Spleen (tissue), 11 donors: Measurements from ENCODE around the gene TAS1R1. TPM values are rescaled to one million over a fixed set of nuclear protein-coding genes. Genes with fewer than 3 reads are reported as not detected.

Experiments used
- DNase-seq: peaks from one replicate; pipeline ENCODE4 v3.0.0-alpha.2; 2020
- H3K27ac ChIP-seq, 8 donors: fragments of 200-600 bp; sonication (generic) in 7 of 8; 1 replicate in 4 of 8; 2 replicates in 4 of 8; pipeline versions ENCODE4 v1.5.0 to v1.8.0; 2016 to 2021; ENCODE audit warnings: inconsistent platforms in 4 of 8, mild to moderate bottlenecking in 4 of 8, moderate library complexity in 1 of 8
- H3K27me3 ChIP-seq, 7 donors: fragments of 200-600 bp; sonication (generic) in 6 of 7; replicated peaks in 1 of 7; 1 replicate in 4 of 7; 2 replicates in 3 of 7; pipeline versions ENCODE4 v1.5.0 to v1.8.0; 2016 to 2021; ENCODE audit warnings: inconsistent platforms in 3 of 7, mild to moderate bottlenecking in 1 of 7
- H3K36me3 ChIP-seq, 6 donors: fragments of 200-600 bp; sonication (generic) in 5 of 6; 1 replicate in 4 of 6; 2 replicates in 2 of 6; pipeline versions ENCODE4 v1.5.0 to v1.8.0; 2016 to 2021; ENCODE audit warnings: inconsistent platforms in 2 of 6
- H3K4me1 ChIP-seq, 6 donors: fragments of 200-600 bp; sonication (generic) in 5 of 6; 1 replicate in 3 of 6; 2 replicates in 3 of 6; pipeline versions ENCODE4 v1.5.0 to v1.8.0; 2016 to 2021; ENCODE audit warnings: inconsistent platforms in 3 of 6
- H3K4me3 ChIP-seq, 8 donors: fragments of 200-600 bp; sonication (generic) in 7 of 8; 1 replicate in 4 of 8; 2 replicates in 4 of 8; pipeline versions ENCODE4 v1.5.0 to v1.8.0; 2016 to 2021; ENCODE audit warnings: inconsistent platforms in 4 of 8, mild to moderate bottlenecking in 4 of 8, moderate library complexity in 2 of 8
- H3K9me3 ChIP-seq, 8 donors: fragments of 200-600 bp; sonication (generic) in 7 of 8; 1 replicate in 4 of 8; 2 replicates in 4 of 8; pipeline versions ENCODE4 v1.5.0 to v1.8.0; 2016 to 2021; ENCODE audit warnings: inconsistent platforms in 4 of 8
- POLR2A ChIP-seq, 3 donors: fragments of 450-650 bp; IDR thresholded peaks; one replicate each; pipeline ENCODE4 v1.5.1; 2017; ENCODE audit warnings: antibody characterized with exemption in 3 of 3, mild to moderate bottlenecking in 1 of 3
- POLR2AphosphoS5 ChIP-seq, 3 donors: sonication (generic); formaldehyde crosslinking; IDR thresholded peaks; one replicate each; pipeline ENCODE4 v1.5.1; 2017; ENCODE audit warnings: antibody characterized with exemption in 3 of 3
- WGBS, 5 donors: extraction: QIAGEN DNeasy Blood & Tissue Kit in 3 of 5; methylation state at CpG; one replicate each; pipeline versions ENCODE4 v1.1.5 to v1.1.7; 2013 to 2018; 5-methylcytosine and 5-hydroxymethylcytosine counted together
- intact Hi-C: fragments of 100-400 bp; cut with DNase I; formaldehyde crosslinking; loops from one replicate; pipeline ENCODE4 v1.15.0; 2023; ENCODE audit warnings: low total_unique reads
- polyA plus RNA-seq, 3 donors: library from polyadenylated mRNA; stranded (reverse); fragments of 200-250 nt; gene quantifications; one replicate each; pipeline ENCODE4 v1.2.1, GENCODE V29; 2013
- total RNA-seq, 7 donors: library from RNA; depleted of rRNA in 3 of 7; stranded (reverse); fragments of >200 nt in 3 of 7; fragmentation: NEBNext Ultra II Directional in 4 of 7; extraction: Animal tissue kit (Norgen Biotek cat#: 25700) in 4 of 7; gene quantifications; one replicate each; pipeline versions ENCODE4 v1.1.0 to v1.2.1, GENCODE V29; 2016 to 2021
- TF ChIP-seq, protein P1 (sequence below), 11 experiments: fragments of 200-600 bp in 7 of 11; fragments of 450-650 bp in 4 of 11; sonication (generic) in 4 of 11; IDR thresholded peaks in 8 of 11; conservative IDR thresholded peaks in 3 of 11; 1 replicate in 7 of 11; 2 replicates in 4 of 11; pipeline versions ENCODE4 v1.4.0 to v1.8.0; 2016 to 2021; ENCODE audit warnings: antibody characterized with exemption in 11 of 11, inconsistent platforms in 4 of 11, mild to moderate bottlenecking in 1 of 11
- donor health status: healthy with polysubstance abuse.
- donor health status: DM: no; HTN: no; CAD: no; lungs with moderate emphysema.
- donor health status: DM: no; HTN: no; CAD: no.
- donor health status: Bipolar disorder and iron deficiency.
- donor health status: healthy.
- donor health status: DM: no; HTN: no; CAD: no.
- donor health status: DM: yes; HTN: yes; CAD: no.

The TAS1R1 gene
- total and polyA plus RNA-seq, 10 donors, result 0.09 to 0.88 (median 0.43) TPM

DNA sequence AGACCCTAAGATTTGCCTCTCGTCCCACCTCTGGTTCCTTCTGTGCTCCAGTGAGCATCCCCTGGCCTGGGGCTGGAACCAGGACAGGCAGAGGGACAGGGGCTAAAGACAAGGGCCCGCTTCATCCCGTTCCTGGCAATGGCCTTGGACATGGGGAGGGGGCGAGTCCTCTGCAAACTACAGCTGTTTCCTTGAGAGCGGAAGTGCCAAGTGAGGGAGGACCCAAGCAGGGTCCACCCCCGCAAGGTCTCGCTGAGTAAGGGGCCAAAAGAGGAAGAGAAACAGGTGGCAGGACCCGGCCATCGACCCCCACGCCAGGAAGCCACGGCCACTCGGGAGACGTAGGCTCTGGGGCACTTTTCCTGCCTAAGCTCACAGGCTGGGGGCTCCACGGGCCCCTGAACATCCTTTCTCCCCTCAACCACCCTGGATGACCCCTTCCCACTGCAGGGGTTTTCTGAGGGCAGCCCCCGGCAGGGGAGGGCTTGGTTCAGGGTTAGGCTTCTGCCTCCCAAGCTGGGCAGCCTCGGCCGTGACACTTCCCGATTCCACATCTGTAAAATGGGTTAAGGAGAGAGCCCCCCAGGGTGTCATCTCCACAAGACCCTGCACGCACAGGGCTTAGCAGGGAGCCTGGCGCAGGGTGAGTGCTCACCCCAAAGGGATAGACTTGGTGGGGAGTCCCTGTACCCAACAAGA lies 45.7 kb upstream of the TAS1R1 start:
- H3K27me3 ChIP-seq, result peaks cover 0 to 15% (median 0%) of the 10 kb centered on the region in 7 donors
- H3K36me3 ChIP-seq, result no peaks in the 10 kb centered on the region
- intact Hi-C loops, result no loop called here
- DNase-seq, result no peak
- no peak overlapping the region for H3K27ac ChIP-seq
- H3K9me3 ChIP-seq, result no peaks in the 10 kb centered on the region
- peaks cover 0 to 26% (median 17%) of the 10 kb centered on the region in 6 donors for H3K4me1 ChIP-seq
- H3K4me3 ChIP-seq, result no peak overlapping the region
- TF ChIP-seq POLR2AphosphoS5 (IDR thresholded peaks at IDR 0.05) (peak in 1 of 3 donors; percentile 29), POLR2A (IDR thresholded peaks at IDR 0.05) (no peak)
- WGBS, 5 donors, result 20 to 29% (median 25%) methylated on average over 15 to 20 of the region's 20 CpGs

DNA sequence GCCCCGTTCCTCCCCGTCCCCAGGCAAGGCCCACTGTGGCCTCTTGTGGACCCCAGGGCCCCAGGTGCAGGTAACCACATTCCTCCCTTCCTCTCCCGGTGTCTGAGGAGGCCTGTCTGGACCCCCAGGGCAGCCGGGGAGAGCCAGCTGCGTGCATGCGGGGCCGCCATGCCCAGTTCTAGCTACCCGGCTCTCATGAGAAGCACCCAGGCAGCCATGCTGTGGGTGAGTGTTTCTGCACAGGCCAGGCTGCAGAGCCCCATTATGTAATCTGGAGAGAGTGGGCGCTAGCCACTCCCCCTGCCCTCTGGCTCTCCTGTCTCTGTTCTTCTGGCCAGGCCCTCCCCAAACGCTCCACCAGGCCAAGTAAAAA lies 45.2 kb upstream of the TAS1R1 start:
- WGBS, 5 donors, result 62 to 92% (median 72%) methylated on average over 4 to 10 of the region's 10 CpGs
- intact Hi-C loops, result no loop called here
- DNase-seq, result no peak

DNA sequence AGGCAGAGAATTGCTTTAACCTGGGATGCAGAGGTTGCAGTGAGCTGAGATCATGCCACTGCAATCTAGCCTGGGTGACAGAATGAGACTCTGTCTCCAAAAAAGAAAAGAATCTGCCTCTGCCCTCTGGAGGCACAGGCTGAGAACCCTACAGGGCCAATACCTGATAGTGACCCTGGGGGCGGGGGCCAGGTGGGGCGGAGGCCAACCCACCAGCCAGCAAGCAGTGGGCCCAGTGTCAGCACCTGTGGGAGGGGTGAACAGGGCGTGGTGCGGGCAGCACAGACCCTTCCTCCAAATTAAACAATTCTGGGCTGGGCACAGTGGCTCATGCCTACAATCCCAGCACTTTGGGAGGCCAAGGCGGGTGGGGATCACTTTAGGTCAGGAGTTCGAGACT lies 44.6 kb upstream of the TAS1R1 start:
- Histone ChIP-seq H3K4me3 (no peak overlapping the region), H3K36me3 (no peaks in the 10 kb centered on the region), H3K4me1 (peaks cover 0 to 26% (median 17%) of the 10 kb centered on the region in 6 donors), H3K27me3 (peaks cover 0 to 15% (median 0%) of the 10 kb centered on the region in 7 donors), H3K27ac (no peak overlapping the region), H3K9me3 (no peaks in the 10 kb centered on the region)
- TF ChIP-seq, protein P1, sequence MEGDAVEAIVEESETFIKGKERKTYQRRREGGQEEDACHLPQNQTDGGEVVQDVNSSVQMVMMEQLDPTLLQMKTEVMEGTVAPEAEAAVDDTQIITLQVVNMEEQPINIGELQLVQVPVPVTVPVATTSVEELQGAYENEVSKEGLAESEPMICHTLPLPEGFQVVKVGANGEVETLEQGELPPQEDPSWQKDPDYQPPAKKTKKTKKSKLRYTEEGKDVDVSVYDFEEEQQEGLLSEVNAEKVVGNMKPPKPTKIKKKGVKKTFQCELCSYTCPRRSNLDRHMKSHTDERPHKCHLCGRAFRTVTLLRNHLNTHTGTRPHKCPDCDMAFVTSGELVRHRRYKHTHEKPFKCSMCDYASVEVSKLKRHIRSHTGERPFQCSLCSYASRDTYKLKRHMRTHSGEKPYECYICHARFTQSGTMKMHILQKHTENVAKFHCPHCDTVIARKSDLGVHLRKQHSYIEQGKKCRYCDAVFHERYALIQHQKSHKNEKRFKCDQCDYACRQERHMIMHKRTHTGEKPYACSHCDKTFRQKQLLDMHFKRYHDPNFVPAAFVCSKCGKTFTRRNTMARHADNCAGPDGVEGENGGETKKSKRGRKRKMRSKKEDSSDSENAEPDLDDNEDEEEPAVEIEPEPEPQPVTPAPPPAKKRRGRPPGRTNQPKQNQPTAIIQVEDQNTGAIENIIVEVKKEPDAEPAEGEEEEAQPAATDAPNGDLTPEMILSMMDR (IDR thresholded peaks at IDR 0.05 in 8 of 11, conservative IDR thresholded peaks at IDR 0.05 in 3 of 11), result no peak
- TF ChIP-seq POLR2A (IDR thresholded peaks at IDR 0.05) (no peak), POLR2AphosphoS5 (IDR thresholded peaks at IDR 0.05) (no peak)
- 78 to 93% (median 84%) methylated on average over 5 to 6 of the region's 6 CpGs for WGBS, 5 donors
- intact Hi-C loops, result no loop called here
- no peak for DNase-seq

More for the DNA sequence above, 45.2 kb upstream of the TAS1R1 start:
- H3K4me3 ChIP-seq, result no peak overlapping the region
- no peaks in the 10 kb centered on the region for H3K36me3 ChIP-seq
- peaks cover 0 to 26% (median 17%) of the 10 kb centered on the region in 6 donors for H3K4me1 ChIP-seq
- peaks cover 0 to 15% (median 0%) of the 10 kb centered on the region in 7 donors for H3K27me3 ChIP-seq
- no peaks in the 10 kb centered on the region for H3K9me3 ChIP-seq
- no peak for TF ChIP-seq POLR2A (IDR thresholded peaks at IDR 0.05)
- TF ChIP-seq, protein P1 (IDR thresholded peaks at IDR 0.05 in 8 of 11, conservative IDR thresholded peaks at IDR 0.05 in 3 of 11), result no peak
- no peak for TF ChIP-seq POLR2AphosphoS5 (IDR thresholded peaks at IDR 0.05)
- H3K27ac ChIP-seq, result no peak overlapping the region

DNA sequence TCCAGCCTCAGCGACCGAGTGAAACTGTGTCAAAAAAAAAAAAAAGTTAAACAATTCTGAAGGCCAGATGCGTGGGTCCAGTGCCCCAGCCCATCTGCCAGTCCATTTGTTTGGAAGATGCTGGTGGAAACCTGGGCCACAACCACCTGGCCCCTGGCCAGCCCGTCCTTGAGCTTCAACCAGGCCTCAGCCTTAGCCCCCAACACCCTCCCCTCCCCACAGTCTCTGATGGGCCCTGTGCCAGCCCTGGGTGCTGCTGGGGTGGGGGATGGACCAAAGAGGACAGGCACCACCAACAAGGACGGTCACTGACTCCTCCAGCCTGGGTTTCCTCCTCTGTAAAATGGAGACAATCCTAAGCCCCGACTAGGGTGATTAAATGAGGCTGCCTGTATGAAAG lies 44.1 kb upstream of the TAS1R1 start:
- no peak overlapping the region for H3K27ac ChIP-seq
- peaks cover 0 to 26% (median 17%) of the 10 kb centered on the region in 6 donors for H3K4me1 ChIP-seq
- intact Hi-C loops, result no loop called here
- TF ChIP-seq POLR2AphosphoS5 (IDR thresholded peaks at IDR 0.05) (no peak), POLR2A (IDR thresholded peaks at IDR 0.05) (no peak)
- TF ChIP-seq, protein P1 (IDR thresholded peaks at IDR 0.05 in 8 of 11, conservative IDR thresholded peaks at IDR 0.05 in 3 of 11), result no peak
- no peak for DNase-seq
- H3K36me3 ChIP-seq, result no peaks in the 10 kb centered on the region
- H3K27me3 ChIP-seq, result peaks cover 0 to 15% (median 0%) of the 10 kb centered on the region in 7 donors
- no peak overlapping the region for H3K4me3 ChIP-seq
- WGBS, 5 donors, result 73 to 92% (median 79%) methylated on average over 6 of the region's 6 CpGs
- H3K9me3 ChIP-seq, result no peaks in the 10 kb centered on the region
